AG09309 (cell line): Measurements from ENCODE around the gene MLEC.

ENCODE experiments used
- DNase-seq: peaks from one replicate; pipeline ENCODE4 v3.0.0-alpha.2; 2010; ENCODE audit warnings: low read depth
- H3K4me3 ChIP-seq: 2 replicates; pipeline ENCODE4 v1.5.1; 2011; ENCODE audit warnings: mild to moderate bottlenecking, low read depth, low read length, moderate library complexity; ENCODE audit not compliant: control insufficient read depth
- CTCF ChIP-seq: IDR thresholded peaks from 2 replicates; pipeline ENCODE4 v1.5.1; 2011; ENCODE audit warnings: mild to moderate bottlenecking, low read depth, low read length, inconsistent platforms; ENCODE audit not compliant: insufficient read depth, control insufficient read depth; ENCODE audit errors: missing control alignments

The MLEC gene

GRCh38 chr12:120719496-120720233, 32.7 kb downstream of the MLEC start:
- no peak overlapping the region for H3K4me3 ChIP-seq
- no peak for TF ChIP-seq CTCF
- DNase-seq: no peak

GRCh38 chr12:120720234-120720986, 33.5 kb downstream of the MLEC start:
- DNase-seq: peak; percentile 43
- TF ChIP-seq CTCF: no peak
- no peak overlapping the region for H3K4me3 ChIP-seq

- H3K4me3 ChIP-seq: no peak overlapping the region
- no peak for DNase-seq
- no peak for TF ChIP-seq CTCF
Measured at GRCh38 chr12:120720987-120721801, 34.2 kb downstream of the MLEC start.

- TF ChIP-seq CTCF: no peak
- DNase-seq: no peak
- H3K4me3 ChIP-seq: no peak overlapping the region
Measured at GRCh38 chr12:120721866-120722265, 34.9 kb downstream of the MLEC start.

- no peak for DNase-seq
- H3K4me3 ChIP-seq: no peak overlapping the region
- no peak for TF ChIP-seq CTCF
Measured at GRCh38 chr12:120722784-120723183, 35.8 kb downstream of the MLEC start.

- no peak for TF ChIP-seq CTCF
Measured at GRCh38 chr12:120724720-120725119, 37.8 kb downstream of the MLEC start.

More at GRCh38 chr12:120724720-120725119, 37.8 kb downstream of the MLEC start:
- no peak for DNase-seq
- no peak overlapping the region for H3K4me3 ChIP-seq
